ENCODE results near the gene WRNIP1.

GRCh38 chr6:2766767-2767656, 1.8 kb downstream of the WRNIP1 start:
- no peak for TF ChIP-seq CTCF (IDR thresholded peaks at IDR 0.05)
- TF ChIP-seq POLR2A (IDR thresholded peaks at IDR 0.05): no peak
